Tibial nerve (tissue), 3 donors: Measurements from ENCODE around the gene TLNRD1.

Source experiments
- POLR2A ChIP-seq, 2 donors: fragments of 450-650 bp; IDR thresholded peaks; one replicate each; pipeline ENCODE4 v1.6.1; 2017; ENCODE audit warnings: antibody characterized with exemption in 2 of 2, mild to moderate bottlenecking in 2 of 2, moderate library complexity in 2 of 2
- TF ChIP-seq, protein P1 (sequence below), 5 experiments: fragments of 200-600 bp in 3 of 5; fragments of 450-650 bp in 2 of 5; sonication (generic) in 3 of 5; IDR thresholded peaks; one replicate each; pipeline ENCODE4 v1.5.1; 2016 to 2019; ENCODE audit warnings: antibody characterized with exemption in 5 of 5, mild to moderate bottlenecking in 3 of 5, moderate library complexity in 2 of 5

- TF ChIP-seq POLR2A (IDR thresholded peaks at IDR 0.05) = no peak
- TF ChIP-seq, protein P1, sequence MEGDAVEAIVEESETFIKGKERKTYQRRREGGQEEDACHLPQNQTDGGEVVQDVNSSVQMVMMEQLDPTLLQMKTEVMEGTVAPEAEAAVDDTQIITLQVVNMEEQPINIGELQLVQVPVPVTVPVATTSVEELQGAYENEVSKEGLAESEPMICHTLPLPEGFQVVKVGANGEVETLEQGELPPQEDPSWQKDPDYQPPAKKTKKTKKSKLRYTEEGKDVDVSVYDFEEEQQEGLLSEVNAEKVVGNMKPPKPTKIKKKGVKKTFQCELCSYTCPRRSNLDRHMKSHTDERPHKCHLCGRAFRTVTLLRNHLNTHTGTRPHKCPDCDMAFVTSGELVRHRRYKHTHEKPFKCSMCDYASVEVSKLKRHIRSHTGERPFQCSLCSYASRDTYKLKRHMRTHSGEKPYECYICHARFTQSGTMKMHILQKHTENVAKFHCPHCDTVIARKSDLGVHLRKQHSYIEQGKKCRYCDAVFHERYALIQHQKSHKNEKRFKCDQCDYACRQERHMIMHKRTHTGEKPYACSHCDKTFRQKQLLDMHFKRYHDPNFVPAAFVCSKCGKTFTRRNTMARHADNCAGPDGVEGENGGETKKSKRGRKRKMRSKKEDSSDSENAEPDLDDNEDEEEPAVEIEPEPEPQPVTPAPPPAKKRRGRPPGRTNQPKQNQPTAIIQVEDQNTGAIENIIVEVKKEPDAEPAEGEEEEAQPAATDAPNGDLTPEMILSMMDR (IDR thresholded peaks at IDR 0.05) = peak in 2 of 5 experiments; percentile 11 to 28
Measured at GRCh38 chr15:80996247-80996646, 4.5 kb upstream of the TLNRD1 start.
